Measurements from ENCODE around the gene MYL1.

Gene MYL1

DNA sequence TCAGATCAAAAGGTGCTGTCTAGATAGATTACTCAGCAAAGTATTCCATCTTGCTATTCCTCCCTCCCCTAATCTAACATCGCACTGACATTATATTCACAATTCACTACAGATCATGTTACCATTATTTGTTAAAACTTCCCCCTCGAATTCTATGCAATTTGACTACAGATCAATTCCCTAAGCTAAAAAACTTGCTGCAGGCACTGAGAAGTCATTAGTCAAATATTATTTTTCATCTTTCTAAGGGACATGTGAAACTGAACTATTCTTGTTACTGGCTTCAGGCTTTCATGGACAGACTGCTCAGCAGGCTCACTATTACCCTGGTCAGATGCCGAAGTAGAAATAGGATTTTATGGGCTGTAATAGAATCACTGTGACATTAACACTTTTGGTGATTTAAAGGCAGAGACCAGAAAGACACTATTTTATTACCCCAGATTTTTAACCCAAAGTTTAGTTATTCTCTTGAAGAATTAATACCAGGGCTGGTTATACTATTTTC, 15.1 kb downstream of the MYL1 start:
- Mint-ChIP-seq H3K4me3 (no peak overlapping the region), H3K9me3 (no peaks in the 10 kb centered on the region), H3K36me3 (ENCODE audit: low read depth) (no peaks in the 10 kb centered on the region), H3K27ac (no peak overlapping the region), H3K4me1 (ENCODE audit: low read depth) (no peaks in the 10 kb centered on the region), H3K27me3 (ENCODE audit: low read depth) (no peaks in the 10 kb centered on the region)

DNA sequence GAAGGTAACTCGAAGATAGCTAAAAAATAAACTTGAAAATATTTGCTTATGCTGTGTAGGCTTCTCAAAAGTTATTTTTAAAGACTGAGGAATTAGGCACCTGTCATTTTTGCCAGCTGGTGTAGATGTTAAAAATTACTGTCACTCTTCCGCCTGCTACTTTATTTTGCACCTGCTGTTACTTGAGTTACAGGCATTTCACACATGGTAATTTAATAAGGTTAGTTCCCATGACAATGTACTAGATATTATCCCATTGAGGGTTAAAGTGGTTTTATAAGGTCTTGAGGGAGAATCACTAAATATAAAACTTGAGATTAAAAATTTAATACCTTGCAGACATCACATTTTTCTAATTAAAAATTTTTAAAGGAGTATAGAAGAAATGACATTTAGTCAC, 26.6 kb downstream of the MYL1 start:
- H3K4me3 Mint-ChIP-seq = no peak overlapping the region
- no peaks in the 10 kb centered on the region for H3K27me3 Mint-ChIP-seq (ENCODE audit: low read depth)
- H3K36me3 Mint-ChIP-seq (ENCODE audit: low read depth) = no peaks in the 10 kb centered on the region
- no peaks in the 10 kb centered on the region for H3K9me3 Mint-ChIP-seq
- no peaks in the 10 kb centered on the region for H3K4me1 Mint-ChIP-seq (ENCODE audit: low read depth)
- no peak overlapping the region for H3K27ac Mint-ChIP-seq

DNA sequence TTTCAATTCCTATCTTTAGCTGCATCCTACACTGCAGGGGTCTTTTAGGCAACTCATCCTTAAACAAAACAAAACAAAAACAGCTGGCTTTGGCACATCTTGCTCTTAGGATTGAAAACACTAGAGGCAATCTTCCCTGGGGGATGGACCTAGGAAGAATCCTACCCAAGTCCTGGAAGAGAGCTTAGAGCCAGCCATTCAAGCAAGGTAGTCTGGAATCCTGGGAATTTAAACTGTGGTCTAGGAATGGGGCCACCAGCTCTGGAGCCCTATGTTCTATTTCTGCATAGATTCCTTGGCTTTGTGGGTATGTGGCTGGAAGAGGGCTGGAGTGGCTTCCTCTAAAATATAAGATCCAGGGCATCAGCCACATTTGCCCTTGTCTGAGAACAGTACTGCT, 27.7 kb downstream of the MYL1 start:
- Mint-ChIP-seq H3K27me3 (ENCODE audit: low read depth) (no peaks in the 10 kb centered on the region), H3K36me3 (ENCODE audit: low read depth) (no peaks in the 10 kb centered on the region), H3K27ac (no peak overlapping the region), H3K4me1 (ENCODE audit: low read depth) (no peaks in the 10 kb centered on the region), H3K9me3 (no peaks in the 10 kb centered on the region), H3K4me3 (no peak overlapping the region)

DNA sequence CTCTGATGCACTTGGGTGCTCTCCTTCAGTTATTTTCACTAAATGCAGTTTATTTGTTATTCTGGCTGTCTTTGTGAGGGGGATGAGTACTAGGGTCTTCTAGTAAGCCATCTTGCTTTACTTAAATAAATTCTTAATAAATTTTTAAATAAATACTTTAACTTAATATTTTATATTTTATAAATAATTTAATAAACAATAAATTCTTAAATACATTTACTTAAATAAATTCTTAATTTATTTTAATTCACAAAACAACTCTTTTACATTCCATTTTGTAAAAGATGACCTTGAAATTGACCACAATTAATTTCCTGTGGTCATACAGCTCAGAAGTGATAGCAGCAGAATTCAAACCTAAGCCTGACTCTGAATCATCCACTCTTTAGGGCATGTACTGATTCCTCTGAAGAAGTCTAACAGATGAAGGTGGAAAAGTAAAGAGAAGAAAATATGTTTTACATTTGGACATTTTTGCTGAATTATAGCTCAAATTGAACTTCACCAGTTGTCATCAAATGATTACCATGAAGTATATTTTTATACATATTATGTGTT, 28.8 kb downstream of the MYL1 start:
- H3K27ac Mint-ChIP-seq = no peak overlapping the region

DNA sequence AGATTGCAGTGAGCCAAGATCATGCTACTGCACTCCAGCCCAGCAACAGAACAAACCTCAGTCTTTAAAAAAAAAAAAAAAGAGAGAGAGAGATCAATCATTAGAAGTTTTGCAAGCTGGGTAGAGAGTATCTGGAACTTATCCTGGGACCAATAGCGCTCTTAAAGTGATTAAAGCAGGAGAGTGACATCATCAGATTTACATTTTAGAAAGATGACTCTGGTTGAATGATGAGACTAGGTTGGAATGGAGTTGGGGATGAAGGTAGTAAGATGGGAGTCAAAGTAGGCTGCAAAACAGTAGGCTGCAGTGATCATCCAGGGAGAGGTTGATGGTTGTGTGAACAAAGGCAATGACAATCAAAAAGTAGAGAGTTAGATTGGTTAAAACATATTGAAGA, 37.8 kb downstream of the MYL1 start:
- Mint-ChIP-seq H3K9me3 (no peaks in the 10 kb centered on the region), H3K4me3 (no peak overlapping the region), H3K4me1 (ENCODE audit: low read depth) (no peaks in the 10 kb centered on the region), H3K36me3 (ENCODE audit: low read depth) (no peaks in the 10 kb centered on the region), H3K27ac (no peak overlapping the region), H3K27me3 (ENCODE audit: low read depth) (no peaks in the 10 kb centered on the region)

More for the DNA sequence above, 28.8 kb downstream of the MYL1 start:
- H3K4me1 Mint-ChIP-seq (ENCODE audit: low read depth) = no peaks in the 10 kb centered on the region
- no peaks in the 10 kb centered on the region for H3K36me3 Mint-ChIP-seq (ENCODE audit: low read depth)
- H3K27me3 Mint-ChIP-seq (ENCODE audit: low read depth) = no peaks in the 10 kb centered on the region
- no peaks in the 10 kb centered on the region for H3K9me3 Mint-ChIP-seq
- H3K4me3 Mint-ChIP-seq = no peak overlapping the region

DNA sequence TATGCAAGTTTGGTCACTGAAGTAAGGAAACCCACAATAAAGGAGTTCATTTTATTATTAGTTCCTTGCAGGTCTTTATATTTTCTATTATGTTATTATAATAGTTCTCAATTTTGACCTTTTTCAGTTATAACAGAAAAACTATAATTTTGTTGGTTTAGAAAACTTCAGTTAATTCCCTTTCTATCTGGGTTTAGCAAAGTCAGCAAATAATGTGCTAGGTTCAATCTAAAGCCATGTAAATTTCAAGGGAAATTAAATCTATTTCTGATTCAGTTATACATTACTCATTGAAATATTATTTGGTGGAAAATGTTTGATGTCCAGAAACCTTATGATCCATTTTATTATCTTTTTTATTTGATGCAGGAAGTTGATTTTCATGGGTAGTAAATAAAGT, 43.7 kb downstream of the MYL1 start:
- Mint-ChIP-seq H3K9me3 (no peaks in the 10 kb centered on the region), H3K27ac (no peak overlapping the region), H3K27me3 (ENCODE audit: low read depth) (no peaks in the 10 kb centered on the region), H3K36me3 (ENCODE audit: low read depth) (no peaks in the 10 kb centered on the region), H3K4me3 (no peak overlapping the region), H3K4me1 (ENCODE audit: low read depth) (no peaks in the 10 kb centered on the region)

DNA sequence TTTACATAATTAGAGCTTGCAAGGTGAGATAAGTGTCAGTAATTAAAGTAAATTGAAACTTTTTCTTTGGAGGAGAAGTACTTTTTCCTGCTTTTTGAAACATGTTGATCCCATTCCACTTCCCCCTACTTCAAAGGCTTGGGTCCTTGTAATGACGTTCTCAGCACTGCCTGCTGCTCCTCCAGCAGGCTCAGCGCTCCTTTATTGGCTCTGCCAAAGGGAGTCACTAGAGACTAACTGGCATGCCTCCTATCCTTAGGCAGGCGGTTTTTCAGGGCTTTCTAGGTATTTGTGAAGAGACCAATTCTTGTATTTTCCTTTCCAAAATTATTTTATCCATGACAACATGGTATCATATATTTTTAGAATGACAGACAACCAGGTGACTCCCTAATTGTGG, 45.8 kb downstream of the MYL1 start:
- Mint-ChIP-seq H3K36me3 (ENCODE audit: low read depth) (no peaks in the 10 kb centered on the region), H3K9me3 (no peaks in the 10 kb centered on the region), H3K4me1 (ENCODE audit: low read depth) (no peaks in the 10 kb centered on the region), H3K27ac (no peak overlapping the region), H3K4me3 (no peak overlapping the region), H3K27me3 (ENCODE audit: low read depth) (no peaks in the 10 kb centered on the region)

DNA sequence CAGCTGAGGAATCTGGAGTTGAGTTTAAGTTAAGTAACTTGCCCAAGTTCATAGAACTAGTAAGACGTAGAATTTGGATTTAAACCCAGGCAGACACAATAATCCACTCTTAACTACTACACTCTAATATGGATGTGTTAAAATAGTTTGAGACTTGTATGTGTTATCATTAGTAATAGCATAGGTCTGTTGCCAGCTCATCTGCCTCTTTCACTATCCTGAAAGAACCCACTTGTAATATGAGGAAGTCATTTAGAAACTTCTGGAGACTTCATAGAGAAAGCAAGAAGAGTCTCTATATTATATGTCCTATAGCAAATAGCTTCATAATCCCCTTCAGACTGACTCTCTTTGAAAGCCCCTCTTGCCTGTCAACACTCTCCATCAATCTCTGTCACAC, 46.7 kb downstream of the MYL1 start:
- Mint-ChIP-seq H3K27ac (no peak overlapping the region), H3K9me3 (no peaks in the 10 kb centered on the region), H3K4me1 (ENCODE audit: low read depth) (no peaks in the 10 kb centered on the region), H3K27me3 (ENCODE audit: low read depth) (no peaks in the 10 kb centered on the region), H3K36me3 (ENCODE audit: low read depth) (no peaks in the 10 kb centered on the region), H3K4me3 (no peak overlapping the region)

DNA sequence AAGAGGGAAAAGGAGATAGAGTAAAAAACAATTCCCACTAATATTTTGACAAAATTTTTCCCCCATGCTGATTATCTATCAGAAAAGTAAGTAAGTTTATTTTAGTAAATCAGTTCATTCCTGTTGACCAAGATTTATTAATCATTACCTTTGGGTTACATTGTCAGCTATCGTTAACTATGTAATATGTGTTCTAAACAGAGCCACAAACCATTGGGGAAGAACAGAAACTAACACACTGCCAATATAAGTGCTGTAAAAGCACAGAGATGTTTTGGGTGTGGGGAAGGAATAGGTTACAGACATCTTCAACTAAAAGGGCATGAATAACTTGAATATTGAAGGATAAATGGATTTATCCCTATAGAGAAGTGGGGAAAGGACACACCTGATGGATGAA, 47.3 kb downstream of the MYL1 start:
- Mint-ChIP-seq H3K4me3 (no peak overlapping the region), H3K36me3 (ENCODE audit: low read depth) (no peaks in the 10 kb centered on the region), H3K27me3 (ENCODE audit: low read depth) (no peaks in the 10 kb centered on the region), H3K27ac (no peak overlapping the region), H3K9me3 (no peaks in the 10 kb centered on the region), H3K4me1 (ENCODE audit: low read depth) (no peaks in the 10 kb centered on the region)

DNA sequence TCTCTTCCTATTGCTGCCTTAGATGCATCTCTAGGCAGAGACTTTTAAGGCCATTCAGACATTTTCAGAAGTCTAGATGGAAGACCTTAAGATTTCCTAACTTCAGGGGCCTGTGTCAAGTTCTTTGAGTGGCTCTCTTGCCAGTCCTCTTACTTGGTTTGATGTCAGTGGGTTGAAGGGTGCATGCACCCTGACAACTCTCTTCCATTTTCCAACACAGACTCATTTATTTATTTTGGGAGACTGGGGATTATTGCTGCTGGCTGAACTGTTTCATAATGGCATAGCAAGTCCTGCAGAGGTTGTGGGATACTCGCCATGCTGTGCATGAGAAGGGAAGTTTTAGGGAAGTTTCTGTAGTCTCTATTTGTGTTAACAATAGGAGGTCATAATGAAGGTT, 50.7 kb downstream of the MYL1 start:
- Mint-ChIP-seq H3K36me3 (ENCODE audit: low read depth) (no peaks in the 10 kb centered on the region), H3K9me3 (no peaks in the 10 kb centered on the region), H3K27ac (no peak overlapping the region), H3K4me1 (ENCODE audit: low read depth) (no peaks in the 10 kb centered on the region), H3K27me3 (ENCODE audit: low read depth) (no peaks in the 10 kb centered on the region), H3K4me3 (no peak overlapping the region)

DNA sequence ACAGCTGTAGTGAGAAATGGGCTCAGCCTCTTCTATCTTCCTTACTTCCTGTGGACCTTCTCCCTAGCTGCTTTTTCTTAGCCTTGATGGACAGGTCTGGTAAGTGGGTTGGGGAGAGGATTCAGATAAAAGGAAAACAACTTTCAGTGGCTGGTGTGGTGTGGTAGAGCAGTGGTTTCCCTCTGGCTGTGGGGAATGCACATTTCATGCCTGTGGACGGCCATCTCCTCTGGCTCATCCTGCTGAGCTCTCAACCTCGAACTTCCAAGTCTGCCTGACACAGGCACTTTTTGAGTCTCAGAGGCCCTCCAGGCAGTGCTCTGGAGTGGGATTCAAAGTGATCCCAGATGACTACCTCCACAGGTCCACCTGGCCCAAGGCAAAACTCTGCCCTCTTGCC, 51.1 kb downstream of the MYL1 start:
- Mint-ChIP-seq H3K4me1 (ENCODE audit: low read depth) (no peaks in the 10 kb centered on the region), H3K27ac (no peak overlapping the region), H3K9me3 (no peaks in the 10 kb centered on the region), H3K36me3 (ENCODE audit: low read depth) (no peaks in the 10 kb centered on the region), H3K27me3 (ENCODE audit: low read depth) (no peaks in the 10 kb centered on the region), H3K4me3 (no peak overlapping the region)

DNA sequence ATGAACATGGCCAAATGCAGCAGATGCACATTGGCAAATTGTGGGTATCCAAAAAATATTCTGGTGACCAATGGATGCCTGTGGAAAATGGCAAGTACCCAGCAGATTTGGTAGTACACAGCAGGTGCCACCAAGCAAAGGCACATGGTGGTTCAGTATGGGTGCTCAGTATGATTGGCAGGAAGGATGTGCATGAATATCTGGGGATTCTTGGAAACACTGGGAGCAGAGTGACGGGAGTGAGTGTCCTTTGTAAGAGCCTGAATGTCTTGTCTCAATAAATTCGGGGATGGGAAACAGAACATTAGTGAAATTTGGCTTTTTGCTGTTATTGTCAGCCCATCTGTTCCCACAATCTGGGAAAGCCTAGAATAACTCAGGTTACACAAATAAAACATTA, 52.9 kb downstream of the MYL1 start:
- H3K27me3 Mint-ChIP-seq (ENCODE audit: low read depth) = no peaks in the 10 kb centered on the region
- H3K4me3 Mint-ChIP-seq = no peak overlapping the region
- no peaks in the 10 kb centered on the region for H3K36me3 Mint-ChIP-seq (ENCODE audit: low read depth)
- no peak overlapping the region for H3K27ac Mint-ChIP-seq
- no peaks in the 10 kb centered on the region for H3K9me3 Mint-ChIP-seq
- H3K4me1 Mint-ChIP-seq (ENCODE audit: low read depth) = no peaks in the 10 kb centered on the region

DNA sequence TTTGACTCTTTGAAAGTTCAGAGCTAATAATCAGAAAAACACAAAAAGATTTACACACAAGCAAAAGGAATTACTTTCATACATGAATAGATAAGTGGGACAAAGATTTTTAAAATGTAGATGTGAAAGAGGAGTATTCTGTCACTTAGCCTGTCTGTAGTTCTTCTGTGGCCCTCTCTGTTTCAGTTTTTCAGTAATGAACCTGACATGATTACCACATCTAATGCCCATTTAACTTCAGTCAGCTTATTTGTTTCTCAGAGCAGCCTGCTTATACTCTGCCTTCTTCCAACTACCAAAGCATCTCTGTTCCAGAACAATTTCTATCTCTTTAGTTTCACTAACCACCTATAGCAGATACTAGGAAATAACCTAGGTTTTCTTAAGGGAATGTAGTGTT, 55.3 kb downstream of the MYL1 start:
- no peaks in the 10 kb centered on the region for H3K36me3 Mint-ChIP-seq (ENCODE audit: low read depth)
- H3K4me1 Mint-ChIP-seq (ENCODE audit: low read depth) = no peaks in the 10 kb centered on the region
- H3K27ac Mint-ChIP-seq = no peak overlapping the region
- H3K9me3 Mint-ChIP-seq = no peaks in the 10 kb centered on the region
- no peak overlapping the region for H3K4me3 Mint-ChIP-seq
- H3K27me3 Mint-ChIP-seq (ENCODE audit: low read depth) = no peaks in the 10 kb centered on the region

DNA sequence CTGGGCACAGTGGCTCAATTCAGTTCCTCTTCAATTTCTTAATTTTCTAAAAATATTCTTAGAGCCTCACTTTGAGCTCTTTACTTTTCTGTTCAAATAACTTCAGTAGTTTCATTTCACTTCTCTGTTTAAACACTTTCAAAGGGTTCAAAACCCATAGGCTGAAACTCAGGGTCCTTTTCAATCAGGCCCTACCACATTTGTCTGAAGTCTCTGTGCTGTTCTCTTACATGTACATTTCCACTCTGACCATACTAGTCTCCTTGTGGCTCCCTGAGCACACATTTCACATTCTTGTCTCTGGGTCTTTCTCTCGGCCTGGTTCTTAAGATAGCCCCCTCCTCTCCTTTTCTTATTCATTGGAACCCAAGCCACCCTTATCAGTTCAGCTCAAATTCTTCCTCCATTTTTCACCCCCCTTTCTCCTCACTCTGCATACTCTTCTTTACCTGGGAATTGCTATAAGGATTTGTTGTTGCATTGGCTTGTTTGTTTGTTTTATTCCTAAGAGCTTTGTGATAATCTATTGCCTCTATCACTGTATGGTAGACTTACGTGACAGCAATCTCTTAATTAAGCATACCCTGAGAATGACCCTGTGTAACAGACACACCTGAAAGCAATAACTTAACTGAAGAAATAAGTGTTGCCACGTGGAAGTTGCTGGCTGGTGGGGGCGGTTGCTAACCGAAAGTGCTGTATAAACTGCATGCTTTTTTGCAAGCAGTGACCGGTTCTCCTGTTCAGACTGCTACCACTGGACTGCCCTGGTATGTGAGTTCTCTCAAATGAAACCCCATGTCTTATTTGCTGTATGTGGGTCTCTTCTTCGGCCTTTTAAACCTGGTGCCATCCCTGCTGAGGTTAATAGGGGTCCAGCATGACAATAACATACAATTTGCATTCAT, 62.0 kb downstream of the MYL1 start:
- H3K4me1 Mint-ChIP-seq (ENCODE audit: low read depth) = no peaks in the 10 kb centered on the region
- no peaks in the 10 kb centered on the region for H3K36me3 Mint-ChIP-seq (ENCODE audit: low read depth)
- H3K9me3 Mint-ChIP-seq = no peaks in the 10 kb centered on the region
- H3K27ac Mint-ChIP-seq = no peak overlapping the region
- H3K27me3 Mint-ChIP-seq (ENCODE audit: low read depth) = no peaks in the 10 kb centered on the region
- no peak overlapping the region for H3K4me3 Mint-ChIP-seq

DNA sequence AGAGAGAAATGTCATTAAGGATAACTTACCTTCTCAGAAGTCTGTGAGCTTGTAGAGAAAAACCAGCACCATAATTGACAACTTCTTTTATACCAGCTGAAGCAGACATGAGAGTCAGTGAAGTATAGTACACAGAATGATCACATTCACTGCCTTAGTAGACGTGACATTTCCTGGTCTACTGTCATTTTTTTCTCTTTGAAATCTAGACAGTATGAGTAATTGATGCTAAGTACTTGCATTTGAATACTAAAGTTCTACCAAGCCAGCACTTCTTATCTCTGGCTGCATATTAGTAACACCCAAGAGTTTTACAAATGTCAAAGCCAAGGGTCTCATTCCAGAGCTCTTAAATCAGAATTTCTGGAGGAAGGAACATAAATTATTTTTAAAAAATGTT, 64.4 kb downstream of the MYL1 start:
- H3K4me3 Mint-ChIP-seq = no peak overlapping the region
- H3K36me3 Mint-ChIP-seq (ENCODE audit: low read depth) = no peaks in the 10 kb centered on the region
- H3K4me1 Mint-ChIP-seq (ENCODE audit: low read depth) = no peaks in the 10 kb centered on the region
- H3K27me3 Mint-ChIP-seq (ENCODE audit: low read depth) = no peaks in the 10 kb centered on the region
- H3K9me3 Mint-ChIP-seq = no peaks in the 10 kb centered on the region
- no peak overlapping the region for H3K27ac Mint-ChIP-seq

Data from T-helper 1 cell treated with Interleukin-12 subunit alpha and Interleukin-12 subunit beta and Interleukin-4 antibody, amounts not matched to agents 30 μg/mL and 1 μg/mL, for 36 hours (primary cell).